Sigmoid colon (tissue), 7 donors: ENCODE data around the gene IL36B. TPM values are rescaled to one million over a fixed set of nuclear protein-coding genes. Genes with fewer than 3 reads are reported as not detected.

Source experiments
- DNase-seq: peaks from one replicate; pipeline ENCODE4 v3.0.0-alpha.2; 2019
- H3K27ac ChIP-seq, 4 donors: fragments of 200-600 bp; sonication (generic); one replicate each; pipeline ENCODE4 v1.5.1; 2016 to 2019; ENCODE audit warnings: mild to moderate bottlenecking in 1 of 4
- H3K27me3 ChIP-seq, 3 donors: fragments of 200-600 bp; sonication (generic); one replicate each; pipeline ENCODE4 v1.5.1; 2019; ENCODE audit warnings: mild to moderate bottlenecking in 1 of 3
- H3K36me3 ChIP-seq, 4 donors: fragments of 200-600 bp; sonication (generic); one replicate each; pipeline ENCODE4 v1.5.1; 2016 to 2019
- H3K4me1 ChIP-seq, 4 donors: fragments of 200-600 bp; sonication (generic); one replicate each; pipeline ENCODE4 v1.5.1; 2017 to 2019
- H3K4me3 ChIP-seq, 4 donors: fragments of 200-600 bp; sonication (generic); one replicate each; pipeline ENCODE4 v1.5.1; 2017 to 2019; ENCODE audit warnings: mild to moderate bottlenecking in 2 of 4, moderate library complexity in 1 of 4
- H3K9me3 ChIP-seq, 4 donors: fragments of 200-600 bp in 3 of 4; sonication (generic) in 3 of 4; one replicate each; pipeline versions ENCODE4 v1.5.1 to v1.6.1; 2013 to 2019
- CTCF ChIP-seq, 4 experiments: fragments of 450-650 bp in 3 of 4; fragments of 200-600 bp in 1 of 4; IDR thresholded peaks; one replicate each; pipeline ENCODE4 v1.5.1; 2016 to 2019; ENCODE audit warnings: antibody characterized with exemption in 4 of 4, mild to moderate bottlenecking in 3 of 4, moderate library complexity in 2 of 4
- EP300 ChIP-seq, 4 donors: sonication (generic); formaldehyde crosslinking; IDR thresholded peaks; one replicate each; pipeline ENCODE4 v1.6.1; 2017; ENCODE audit warnings: antibody characterized with exemption in 4 of 4
- POLR2A ChIP-seq, 2 donors: fragments of 450-650 bp; IDR thresholded peaks; one replicate each; pipeline ENCODE4 v1.6.1; 2016; ENCODE audit warnings: antibody characterized with exemption in 2 of 2, mild to moderate bottlenecking in 2 of 2, moderate library complexity in 2 of 2
- POLR2AphosphoS5 ChIP-seq, 4 donors: sonication (generic); formaldehyde crosslinking; IDR thresholded peaks; one replicate each; pipeline ENCODE4 v1.6.1; 2017; ENCODE audit warnings: antibody characterized with exemption in 4 of 4
- WGBS, 2 donors: extraction: QIAGEN DNeasy Blood & Tissue Kit; methylation state at CpG; one replicate each; pipeline ENCODE4 v1.1.7; 2013; 5-methylcytosine and 5-hydroxymethylcytosine counted together
- intact Hi-C: fragments of 100-400 bp; cut with DNase I; formaldehyde crosslinking; loops from one replicate; pipeline ENCODE4 v1.15.1; 2023
- polyA plus RNA-seq, 3 donors: library from polyadenylated mRNA; stranded (reverse); fragments of 200-250 nt; gene quantifications; one replicate each; pipeline ENCODE4 v1.2.3, GENCODE V29; 2013
- total RNA-seq, 4 donors: library from RNA; depleted of rRNA; stranded (reverse); fragments of >200 nt; gene quantifications; one replicate each; pipeline ENCODE4 v1.1.0, GENCODE V29; 2016
- donor health status: healthy with polysubstance abuse.
- donor health status: Bipolar disorder and iron deficiency.
- donor health status: healthy.

IL36B gene
- total and polyA plus RNA-seq, 7 donors, result not detected

DNA sequence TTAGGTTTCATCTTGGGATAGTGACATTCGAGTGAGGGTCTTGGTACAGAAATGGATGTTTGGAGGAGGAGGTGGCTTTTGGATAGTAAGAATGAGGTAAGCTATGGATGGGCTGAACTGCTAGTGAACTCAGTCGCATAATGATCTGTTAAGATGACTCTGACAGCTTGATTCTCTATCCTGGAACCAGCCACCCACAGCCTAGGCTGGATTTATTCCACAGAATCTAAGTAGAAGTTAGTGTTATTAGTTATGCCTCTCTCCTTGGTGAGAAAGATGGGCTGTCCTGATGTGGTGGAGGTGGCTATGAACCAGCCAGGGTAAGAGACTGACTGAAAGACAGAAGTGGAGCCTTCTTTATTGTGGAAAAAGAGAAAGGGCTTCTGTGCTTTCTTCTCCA is 25.0 kb downstream of the IL36B start:
- DNase-seq, result no peak
- Histone ChIP-seq H3K4me1 (no peaks in the 10 kb centered on the region), H3K27me3 (peaks cover 0 to 6% (median 0%) of the 10 kb centered on the region in 3 donors), H3K27ac (no peak overlapping the region), H3K4me3 (no peak overlapping the region), H3K36me3 (no peaks in the 10 kb centered on the region), H3K9me3 (no peaks in the 10 kb centered on the region)
- intact Hi-C loops, result no loop called here
- TF ChIP-seq POLR2AphosphoS5 (IDR thresholded peaks at IDR 0.05) (no peak), POLR2A (IDR thresholded peaks at IDR 0.05) (no peak), CTCF (IDR thresholded peaks at IDR 0.05) (no peak), EP300 (IDR thresholded peaks at IDR 0.05) (no peak)
- WGBS, 2 donors, result 83 to 86% methylated on average over 2 of the region's 2 CpGs

DNA sequence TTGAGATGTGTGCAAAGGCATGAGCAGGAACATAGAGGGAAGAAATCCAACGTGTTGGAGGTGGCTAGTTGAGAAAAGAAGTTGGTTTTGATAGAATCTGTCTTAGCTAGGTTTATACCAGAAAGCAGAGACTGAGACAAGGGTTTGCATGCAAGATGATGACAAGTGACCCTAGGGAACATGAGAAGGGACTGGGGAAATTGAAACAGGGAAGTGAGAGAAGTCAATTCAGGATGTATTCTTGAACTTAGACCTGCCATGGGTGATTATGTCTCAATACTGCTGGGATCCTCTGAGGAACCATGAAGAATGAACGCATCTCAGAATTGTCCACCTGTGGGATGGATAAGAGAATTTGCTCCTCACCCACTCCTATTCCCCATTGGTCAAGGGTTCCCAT is 26.9 kb downstream of the IL36B start:
- no peaks in the 10 kb centered on the region for H3K36me3 ChIP-seq
- no peak overlapping the region for H3K4me3 ChIP-seq
- H3K9me3 ChIP-seq, result no peaks in the 10 kb centered on the region
- WGBS, 2 donors, result 55 to 60% methylated on average over 2 of the region's 2 CpGs
- H3K27me3 ChIP-seq, result peaks cover 0 to 6% (median 0%) of the 10 kb centered on the region in 3 donors
- no peak overlapping the region for H3K27ac ChIP-seq
- no peak for DNase-seq
- no peaks in the 10 kb centered on the region for H3K4me1 ChIP-seq
- intact Hi-C loops, result no loop called here
- TF ChIP-seq POLR2AphosphoS5 (IDR thresholded peaks at IDR 0.05), result no peak
- TF ChIP-seq CTCF (IDR thresholded peaks at IDR 0.05), result no peak
- no peak for TF ChIP-seq EP300 (IDR thresholded peaks at IDR 0.05)
- TF ChIP-seq POLR2A (IDR thresholded peaks at IDR 0.05), result no peak

DNA sequence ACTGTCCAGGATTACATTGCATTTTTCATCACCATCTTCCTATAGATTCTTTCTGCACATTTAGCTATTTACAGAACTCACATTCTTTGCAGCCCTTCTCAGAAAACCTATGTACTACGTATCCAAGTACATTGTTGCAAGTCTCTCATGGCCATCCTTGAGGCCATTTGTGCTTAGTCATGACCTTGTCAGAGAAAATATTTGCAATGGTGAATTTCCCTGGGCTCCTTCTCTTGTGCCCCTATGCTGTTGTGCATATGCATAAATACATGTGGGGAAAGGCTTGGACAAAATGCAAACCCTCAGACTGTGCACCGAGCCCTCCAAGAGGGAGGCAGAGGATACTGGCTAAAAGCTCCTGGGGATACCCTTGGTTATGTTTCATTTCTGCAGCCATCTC is 27.9 kb downstream of the IL36B start:
- WGBS, 2 donors, result 94 to 95% methylated on average over 2 of the region's 2 CpGs
- no peak for DNase-seq
- TF ChIP-seq CTCF (IDR thresholded peaks at IDR 0.05) (no peak), POLR2AphosphoS5 (IDR thresholded peaks at IDR 0.05) (no peak), EP300 (IDR thresholded peaks at IDR 0.05) (no peak), POLR2A (IDR thresholded peaks at IDR 0.05) (no peak)
- Histone ChIP-seq H3K4me3 (no peak overlapping the region), H3K27me3 (peaks cover 0 to 6% (median 0%) of the 10 kb centered on the region in 3 donors), H3K27ac (no peak overlapping the region), H3K4me1 (no peaks in the 10 kb centered on the region), H3K36me3 (no peaks in the 10 kb centered on the region), H3K9me3 (no peaks in the 10 kb centered on the region)
- intact Hi-C loops, result no loop called here

- Histone ChIP-seq H3K9me3 (no peaks in the 10 kb centered on the region), H3K4me3 (no peak overlapping the region), H3K4me1 (no peaks in the 10 kb centered on the region), H3K27me3 (no peaks in the 10 kb centered on the region), H3K27ac (no peak overlapping the region), H3K36me3 (no peaks in the 10 kb centered on the region)
- intact Hi-C loops, result no loop called here
- no peak for DNase-seq
- TF ChIP-seq CTCF (IDR thresholded peaks at IDR 0.05) (no peak), EP300 (IDR thresholded peaks at IDR 0.05) (no peak), POLR2A (IDR thresholded peaks at IDR 0.05) (no peak), POLR2AphosphoS5 (IDR thresholded peaks at IDR 0.05) (no peak)
- 67 to 75% methylated on average over 4 of the region's 4 CpGs for WGBS, 2 donors
Measured at GRCh38 chr2:113021312-113021711, 31.4 kb downstream of the IL36B start.

GRCh38 chr2:113018509-113018908 is 34.2 kb downstream of the IL36B start:
- H3K27me3 ChIP-seq, result no peaks in the 10 kb centered on the region
- H3K9me3 ChIP-seq, result no peaks in the 10 kb centered on the region
- 81 to 86% methylated on average over 3 of the region's 3 CpGs for WGBS, 2 donors
- H3K4me3 ChIP-seq, result no peak overlapping the region
- no peak for TF ChIP-seq EP300 (IDR thresholded peaks at IDR 0.05)
- no peak for TF ChIP-seq POLR2AphosphoS5 (IDR thresholded peaks at IDR 0.05)
- TF ChIP-seq CTCF (IDR thresholded peaks at IDR 0.05), result no peak
- no peak for TF ChIP-seq POLR2A (IDR thresholded peaks at IDR 0.05)
- intact Hi-C loops, result no loop called here
- H3K27ac ChIP-seq, result no peak overlapping the region
- H3K36me3 ChIP-seq, result no peaks in the 10 kb centered on the region
- DNase-seq, result no peak
- H3K4me1 ChIP-seq, result no peaks in the 10 kb centered on the region
